ENCODE data around the gene HEXD. TPM values are rescaled to one million over a fixed set of nuclear protein-coding genes. Genes with fewer than 3 reads are reported as not detected.
"Not testable (repeated sequence)": the region's sequence is repeated elsewhere in the genome, so short reads cannot be mapped to it uniquely, and the experiment has no call there.

The HEXD gene
- total RNA-seq, 2 donors from 2014 or later, result 32.2 to 33.4 TPM

GRCh38 chr17:82377294-82377693 lies 40.9 kb upstream of the HEXD start:
- not testable (repeated sequence) for ATAC-seq; H3K36me3 Mint-ChIP-seq (ENCODE audit: low read depth); H3K9me3 ChIP-seq (ENCODE audit: control insufficient read depth, low read length, poor library complexity, severe bottlenecking); H3K4me3 Mint-ChIP-seq; DNase-seq; H3K27ac Mint-ChIP-seq
- Mint-ChIP-seq H3K4me1 (peaks cover 19% of the 10 kb centered on the region), H3K27me3 (peaks cover 51% of the 10 kb centered on the region)

DNA sequence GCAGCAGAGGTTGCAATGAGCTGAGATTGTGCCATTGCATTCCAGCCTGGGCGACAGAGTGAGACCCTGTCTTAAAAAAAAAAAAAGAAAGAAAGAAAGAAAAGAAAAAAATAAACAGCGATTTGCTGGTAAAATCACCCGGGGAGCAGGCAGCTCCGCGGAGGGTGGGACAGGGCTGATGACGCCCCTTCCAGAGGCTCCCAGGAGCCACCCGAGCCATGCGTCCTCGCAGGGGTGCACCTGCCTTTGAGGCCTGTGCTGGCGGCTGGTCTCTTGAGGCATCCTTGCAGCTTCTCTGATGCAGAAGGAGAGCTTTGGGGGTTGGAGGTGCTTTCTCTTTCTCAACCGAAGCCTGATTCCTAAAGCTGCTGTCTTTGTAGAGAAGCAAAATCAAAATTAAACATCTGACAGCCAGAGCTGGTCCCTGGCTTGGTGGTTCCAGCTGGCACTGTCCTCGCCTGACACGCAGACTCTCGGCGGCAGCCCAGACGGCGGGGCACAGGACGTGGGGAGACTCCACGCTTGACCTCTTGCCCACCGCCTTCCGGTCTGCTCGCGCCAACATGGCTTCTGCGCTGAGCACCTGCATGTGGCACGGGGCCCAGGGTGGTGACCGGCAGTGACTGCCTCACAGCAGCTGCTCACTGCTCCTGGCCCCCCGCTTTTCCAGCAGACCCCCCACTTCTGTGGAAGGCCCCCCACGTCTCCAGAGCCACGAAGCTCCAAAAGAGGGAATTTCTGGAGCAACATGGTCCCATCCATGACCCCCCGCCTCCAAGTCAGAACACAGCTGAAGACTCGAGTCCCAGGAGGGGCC lies 40.0 kb upstream of the HEXD start:
- Mint-ChIP-seq H3K4me3 (no peak overlapping the region), H3K4me1 (peaks cover 13% of the 10 kb centered on the region), H3K27me3 (peaks cover 43% of the 10 kb centered on the region), H3K36me3 (ENCODE audit: low read depth) (peaks cover 6% of the 10 kb centered on the region), H3K27ac (no peak overlapping the region)
- DNase-seq, result peak in 1 of 3 donors; percentile 8
- ATAC-seq, result no peak
- H3K9me3 ChIP-seq (ENCODE audit: control insufficient read depth, low read length, poor library complexity, severe bottlenecking), result no peaks in the 10 kb centered on the region

DNA sequence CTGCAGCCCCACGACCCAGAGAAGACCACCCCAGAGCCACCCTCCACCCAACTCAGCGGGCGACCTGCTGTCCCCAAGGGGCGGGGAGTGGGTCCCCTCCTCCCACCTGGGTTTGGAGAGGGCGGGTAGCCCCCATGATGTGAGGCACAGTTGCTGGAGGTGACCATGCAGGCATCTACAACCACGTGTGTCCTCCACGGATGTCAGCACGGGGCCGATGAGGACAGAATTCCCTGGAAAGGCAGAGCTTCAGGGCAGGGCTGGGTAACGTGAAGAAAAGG lies 39.5 kb upstream of the HEXD start:
- H3K4me3 Mint-ChIP-seq, result no peak overlapping the region
- H3K27ac Mint-ChIP-seq, result no peak overlapping the region
- DNase-seq (no peak), ATAC-seq (no peak)
- no peaks in the 10 kb centered on the region for H3K9me3 ChIP-seq (ENCODE audit: control insufficient read depth, low read length, poor library complexity, severe bottlenecking)
- peaks cover 12% of the 10 kb centered on the region for H3K4me1 Mint-ChIP-seq
- peaks cover 6% of the 10 kb centered on the region for H3K36me3 Mint-ChIP-seq (ENCODE audit: low read depth)
- H3K27me3 Mint-ChIP-seq, result peaks cover 37% of the 10 kb centered on the region

GRCh38 chr17:82380860-82381702 lies 37.1 kb upstream of the HEXD start:
- DNase-seq, result no peak
- Mint-ChIP-seq H3K27ac (no peak overlapping the region), H3K4me1 (peaks cover 12% of the 10 kb centered on the region), H3K27me3 (peaks cover 36% of the 10 kb centered on the region), H3K4me3 (peak overlapping the region; percentile 45), H3K36me3 (ENCODE audit: low read depth) (peaks cover 6% of the 10 kb centered on the region)
- no peak for ATAC-seq
- no peaks in the 10 kb centered on the region for H3K9me3 ChIP-seq (ENCODE audit: control insufficient read depth, low read length, poor library complexity, severe bottlenecking)

- not testable (repeated sequence) for H3K27ac Mint-ChIP-seq; ATAC-seq; H3K4me3 Mint-ChIP-seq; DNase-seq; H3K9me3 ChIP-seq (ENCODE audit: control insufficient read depth, low read length, poor library complexity, severe bottlenecking); H3K36me3 Mint-ChIP-seq (ENCODE audit: low read depth)
- H3K27me3 Mint-ChIP-seq, result peaks cover 36% of the 10 kb centered on the region
- peaks cover 12% of the 10 kb centered on the region for H3K4me1 Mint-ChIP-seq
These were observed 36.5 kb upstream of the HEXD start for GRCh38 chr17:82381703-82382009.

- DNase-seq; H3K9me3 ChIP-seq (ENCODE audit: control insufficient read depth, low read length, poor library complexity, severe bottlenecking); H3K27ac Mint-ChIP-seq; H3K36me3 Mint-ChIP-seq (ENCODE audit: low read depth); ATAC-seq; H3K4me3 Mint-ChIP-seq: not testable (repeated sequence)
- H3K4me1 Mint-ChIP-seq, result peaks cover 13% of the 10 kb centered on the region
- H3K27me3 Mint-ChIP-seq, result peaks cover 38% of the 10 kb centered on the region
These were observed 35.8 kb upstream of the HEXD start for GRCh38 chr17:82382220-82382932.

DNA sequence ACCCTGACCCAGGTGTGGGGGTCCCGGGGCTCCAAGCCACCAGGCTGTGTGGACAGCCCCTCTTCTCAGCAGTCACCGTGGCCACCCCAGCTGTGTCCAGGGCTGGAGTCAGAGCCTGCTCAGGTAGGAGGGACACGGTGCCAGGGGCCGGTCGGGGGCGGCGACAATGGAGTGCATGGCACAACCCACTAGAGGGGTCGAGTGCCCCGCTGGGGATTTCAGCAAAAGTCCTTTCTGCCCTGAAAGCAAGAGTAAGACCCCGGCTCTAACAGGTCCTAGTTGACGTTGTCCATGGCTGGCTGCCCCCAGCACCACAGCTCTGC lies 35.3 kb upstream of the HEXD start:
- Mint-ChIP-seq H3K27ac (no peak overlapping the region), H3K4me3 (no peak overlapping the region), H3K27me3 (peaks cover 39% of the 10 kb centered on the region), H3K36me3 (ENCODE audit: low read depth) (peaks cover 8% of the 10 kb centered on the region), H3K4me1 (peaks cover 18% of the 10 kb centered on the region)
- ATAC-seq, result no peak
- no peak for DNase-seq
- no peaks in the 10 kb centered on the region for H3K9me3 ChIP-seq (ENCODE audit: control insufficient read depth, low read length, poor library complexity, severe bottlenecking)

GRCh38 chr17:82383411-82383810 lies 34.7 kb upstream of the HEXD start:
- DNase-seq (no peak), ATAC-seq (no peak)
- H3K9me3 ChIP-seq (ENCODE audit: control insufficient read depth, low read length, poor library complexity, severe bottlenecking), result no peaks in the 10 kb centered on the region
- H3K4me1 Mint-ChIP-seq, result peaks cover 19% of the 10 kb centered on the region
- peaks cover 37% of the 10 kb centered on the region for H3K27me3 Mint-ChIP-seq
- no peak overlapping the region for H3K27ac Mint-ChIP-seq
- H3K36me3 Mint-ChIP-seq (ENCODE audit: low read depth), result peaks cover 8% of the 10 kb centered on the region
- no peak overlapping the region for H3K4me3 Mint-ChIP-seq

- no peak overlapping the region for H3K27ac Mint-ChIP-seq
- DNase-seq (no peak), ATAC-seq (no peak)
- no peak overlapping the region for H3K4me3 Mint-ChIP-seq
- H3K9me3 ChIP-seq (ENCODE audit: control insufficient read depth, low read length, poor library complexity, severe bottlenecking), result no peaks in the 10 kb centered on the region
- H3K4me1 Mint-ChIP-seq, result peaks cover 17% of the 10 kb centered on the region
- peaks cover 30% of the 10 kb centered on the region for H3K27me3 Mint-ChIP-seq
- H3K36me3 Mint-ChIP-seq (ENCODE audit: low read depth), result peaks cover 8% of the 10 kb centered on the region
These were observed 34.0 kb upstream of the HEXD start for GRCh38 chr17:82384051-82384729.

DNA sequence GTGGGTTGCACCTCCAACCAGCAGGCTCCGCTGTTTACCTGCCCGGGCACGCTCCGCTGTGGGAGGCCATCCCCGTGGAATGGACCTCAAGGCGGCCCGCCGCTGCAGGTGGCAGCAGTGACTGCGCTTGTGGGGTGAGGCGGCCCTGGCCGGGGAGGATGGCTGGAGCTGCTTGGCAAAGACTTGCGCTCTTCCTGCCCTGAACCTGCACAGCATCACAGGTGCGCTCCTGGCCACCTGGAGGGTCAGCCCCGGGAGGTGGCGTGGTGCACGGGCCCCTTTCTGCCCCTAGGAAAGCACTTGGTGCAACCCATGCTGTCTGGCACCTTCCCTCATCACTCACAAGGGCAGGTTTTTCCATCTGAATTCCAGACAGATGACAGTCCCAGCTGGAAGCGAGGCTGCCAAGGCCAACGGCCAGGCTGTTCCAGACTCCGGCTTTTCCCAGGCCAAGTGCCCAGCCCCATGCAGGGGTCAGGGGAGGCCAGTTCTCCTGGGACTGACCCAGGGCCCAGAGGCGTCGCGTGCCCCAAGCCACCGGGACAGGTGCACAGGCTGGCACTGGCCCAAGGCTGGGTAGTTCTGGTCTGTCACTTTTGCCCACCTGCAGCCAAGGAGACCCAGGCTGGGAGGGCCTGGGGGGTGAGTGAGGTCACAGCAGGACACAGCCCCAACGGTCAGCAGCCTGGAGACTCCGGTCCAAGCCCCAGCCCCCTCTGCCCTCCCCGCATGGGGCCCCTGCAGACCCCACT lies 33.2 kb upstream of the HEXD start:
- H3K36me3 Mint-ChIP-seq (ENCODE audit: low read depth), result peaks cover 6% of the 10 kb centered on the region
- ATAC-seq, result no peak
- peaks cover 26% of the 10 kb centered on the region for H3K27me3 Mint-ChIP-seq
- DNase-seq, result no peak
- no peak overlapping the region for H3K27ac Mint-ChIP-seq
- H3K9me3 ChIP-seq (ENCODE audit: control insufficient read depth, low read length, poor library complexity, severe bottlenecking), result no peaks in the 10 kb centered on the region
- no peak overlapping the region for H3K4me3 Mint-ChIP-seq
- peaks cover 14% of the 10 kb centered on the region for H3K4me1 Mint-ChIP-seq

DNA sequence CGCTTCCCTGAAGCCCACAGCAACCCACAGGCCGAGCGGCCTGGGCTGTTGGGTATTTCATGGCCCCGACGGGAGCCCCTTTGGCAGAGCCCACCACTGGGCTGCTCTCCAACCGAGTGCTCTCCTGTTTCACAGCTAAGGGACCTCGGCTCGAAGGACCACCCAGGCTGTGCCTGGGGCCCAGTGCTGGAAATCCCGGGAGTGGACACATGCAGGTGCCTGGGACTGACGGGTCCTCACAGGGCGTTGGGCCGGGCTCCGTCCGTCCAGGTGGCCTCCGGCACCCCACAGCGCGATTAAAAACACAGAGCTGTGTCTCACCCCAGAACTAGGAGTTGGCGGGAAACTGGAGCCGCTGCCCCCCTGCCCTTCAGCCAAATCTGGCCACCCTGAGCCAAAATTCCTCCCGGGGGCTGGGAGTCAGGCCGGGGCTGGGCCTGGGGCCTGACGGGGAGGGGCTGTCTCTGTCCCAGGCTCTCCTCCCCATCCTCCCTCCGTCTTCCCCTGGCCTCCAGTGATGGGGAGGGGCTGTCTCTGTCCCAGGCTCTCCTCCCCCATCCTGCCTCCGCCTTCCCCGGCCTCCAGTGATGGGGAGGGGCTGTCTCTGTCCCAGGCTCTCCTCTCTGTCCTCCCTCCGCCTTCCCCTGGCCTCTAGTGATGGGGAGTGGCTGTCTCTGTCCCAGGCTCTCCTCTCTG lies 32.4 kb upstream of the HEXD start:
- Mint-ChIP-seq H3K27ac (no peak overlapping the region), H3K36me3 (ENCODE audit: low read depth) (peaks cover 4% of the 10 kb centered on the region), H3K4me3 (no peak overlapping the region), H3K27me3 (peaks cover 18% of the 10 kb centered on the region), H3K4me1 (peaks cover 12% of the 10 kb centered on the region)
- H3K9me3 ChIP-seq (ENCODE audit: control insufficient read depth, low read length, poor library complexity, severe bottlenecking), result no peaks in the 10 kb centered on the region
- ATAC-seq (no peak), DNase-seq (no peak)

DNA sequence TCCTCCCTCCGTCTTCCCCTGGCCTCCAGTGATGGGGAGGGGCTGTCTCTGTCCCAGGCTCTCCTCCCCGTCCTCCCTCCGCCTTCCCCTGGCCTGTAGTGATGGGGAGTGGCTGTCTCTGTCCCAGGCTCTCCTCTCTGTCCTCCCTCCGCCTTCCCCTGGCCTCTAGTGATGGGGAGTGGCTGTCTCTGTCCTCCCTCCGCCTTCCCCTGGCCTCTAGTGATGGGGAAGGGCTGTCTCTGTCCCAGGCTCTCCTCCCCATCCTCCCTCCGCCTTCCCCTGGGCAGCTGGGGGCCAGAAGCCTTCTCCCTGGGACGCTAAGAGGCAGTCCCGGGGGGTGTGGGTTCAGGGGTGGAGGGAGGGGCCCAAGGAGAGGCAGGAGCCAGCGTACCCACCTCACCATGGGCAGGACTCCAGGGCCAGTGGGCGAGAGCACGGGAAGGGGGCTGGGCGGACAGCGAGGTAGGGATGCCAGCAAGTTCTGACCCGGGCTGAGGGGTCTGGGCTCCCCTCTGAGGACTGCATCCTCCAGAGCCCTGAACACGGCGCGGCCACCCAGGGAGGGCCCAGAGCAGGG lies 31.8 kb upstream of the HEXD start:
- Mint-ChIP-seq H3K4me3 (no peak overlapping the region), H3K27me3 (peaks cover 12% of the 10 kb centered on the region), H3K4me1 (peaks cover 8% of the 10 kb centered on the region), H3K36me3 (ENCODE audit: low read depth) (peaks cover 2% of the 10 kb centered on the region), H3K27ac (no peak overlapping the region)
- DNase-seq, result no peak
- no peaks in the 10 kb centered on the region for H3K9me3 ChIP-seq (ENCODE audit: control insufficient read depth, low read length, poor library complexity, severe bottlenecking)
- no peak for ATAC-seq
